T-helper 17 cell (primary cell): Measurements from ENCODE around the gene CXCR6. TPM values are rescaled to one million over a fixed set of nuclear protein-coding genes. Genes with fewer than 3 reads are reported as not detected.

Experiments
- ATAC-seq: fragments of 150-1000 bp; cut with Tn5 transposase; 2 replicates; pipeline ENCODE4 v1.10.0; 2021; ENCODE audit warnings: mild to moderate bottlenecking, moderate library complexity
- DNase-seq, 3 donors: peaks; one replicate each; pipeline versions ENCODE4 v3.0.0 to v3.0.0-alpha.2; 2020 to 2021
- H3K9me3 ChIP-seq: one replicate; pipeline ENCODE4 v1.7.0; 2013; ENCODE audit warnings: low read length, mild to moderate bottlenecking; ENCODE audit not compliant: control insufficient read depth, poor library complexity, severe bottlenecking
- H3K27ac Mint-ChIP-seq: one replicate; pipeline ENCODE4 v1.8.0; 2022; ENCODE audit warnings: mild to moderate bottlenecking, moderate library complexity, mixed read lengths
- H3K27me3 Mint-ChIP-seq: one replicate; pipeline ENCODE4 v1.8.0; 2022; ENCODE audit warnings: mixed read lengths
- H3K36me3 Mint-ChIP-seq: one replicate; pipeline ENCODE4 v1.8.0; 2022; ENCODE audit warnings: low read depth, mixed read lengths
- H3K4me1 Mint-ChIP-seq: one replicate; pipeline ENCODE4 v1.8.0; 2022; ENCODE audit warnings: mild to moderate bottlenecking, mixed read lengths
- H3K4me3 Mint-ChIP-seq: one replicate; pipeline ENCODE4 v1.8.0; 2022; ENCODE audit warnings: mild to moderate bottlenecking, moderate library complexity, mixed read lengths
- total RNA-seq, 4 donors: library from RNA in 2 of 4; stranded (reverse) in 2 of 4; gene quantifications; one replicate each; pipeline ENCODE4 v1.2.3 and lab custom pipeline; 2022 to 2026

Gene CXCR6
- total RNA-seq, 2 donors from 2014 or later: 2.0 to 4.4 TPM

- Mint-ChIP-seq H3K27me3 (no peaks in the 10 kb centered on the region), H3K4me3 (no peak overlapping the region), H3K36me3 (peaks cover 3% of the 10 kb centered on the region), H3K27ac (no peak overlapping the region), H3K4me1 (peaks cover 45% of the 10 kb centered on the region)
- DNase-seq: no peak
- no peaks in the 10 kb centered on the region for H3K9me3 ChIP-seq
- no peak for ATAC-seq
These were observed 26.7 kb downstream of the CXCR6 start for GRCh38 chr3:45969953-45970352.

- no peaks in the 10 kb centered on the region for H3K27me3 Mint-ChIP-seq
- no peak for ATAC-seq
- peaks cover 46% of the 10 kb centered on the region for H3K4me1 Mint-ChIP-seq
- H3K9me3 ChIP-seq: no peaks in the 10 kb centered on the region
- H3K36me3 Mint-ChIP-seq: peaks cover 3% of the 10 kb centered on the region
- peak overlapping the region; percentile 88 for H3K27ac Mint-ChIP-seq
- H3K4me3 Mint-ChIP-seq: no peak overlapping the region
- no peak for DNase-seq
These were observed 29.5 kb downstream of the CXCR6 start for GRCh38 chr3:45972534-45973402.

GRCh38 chr3:45974686-45975085, 31.4 kb downstream of the CXCR6 start:
- DNase-seq: no peak
- peak overlapping the region; percentile 92 for H3K27ac Mint-ChIP-seq
- H3K27me3 Mint-ChIP-seq: no peaks in the 10 kb centered on the region
- no peaks in the 10 kb centered on the region for H3K9me3 ChIP-seq
- peaks cover 53% of the 10 kb centered on the region for H3K4me1 Mint-ChIP-seq
- no peak overlapping the region for H3K4me3 Mint-ChIP-seq
- peaks cover 2% of the 10 kb centered on the region for H3K36me3 Mint-ChIP-seq
- no peak for ATAC-seq

- peaks cover 51% of the 10 kb centered on the region for H3K4me1 Mint-ChIP-seq
- peak overlapping the region; percentile 56 for H3K4me3 Mint-ChIP-seq
- peaks cover 2% of the 10 kb centered on the region for H3K36me3 Mint-ChIP-seq
- H3K27me3 Mint-ChIP-seq: no peaks in the 10 kb centered on the region
- DNase-seq (no peak), ATAC-seq (no peak)
- no peaks in the 10 kb centered on the region for H3K9me3 ChIP-seq
- H3K27ac Mint-ChIP-seq: peak overlapping the region; percentile 92
These were observed 32.4 kb downstream of the CXCR6 start for GRCh38 chr3:45975686-45976085.

DNA sequence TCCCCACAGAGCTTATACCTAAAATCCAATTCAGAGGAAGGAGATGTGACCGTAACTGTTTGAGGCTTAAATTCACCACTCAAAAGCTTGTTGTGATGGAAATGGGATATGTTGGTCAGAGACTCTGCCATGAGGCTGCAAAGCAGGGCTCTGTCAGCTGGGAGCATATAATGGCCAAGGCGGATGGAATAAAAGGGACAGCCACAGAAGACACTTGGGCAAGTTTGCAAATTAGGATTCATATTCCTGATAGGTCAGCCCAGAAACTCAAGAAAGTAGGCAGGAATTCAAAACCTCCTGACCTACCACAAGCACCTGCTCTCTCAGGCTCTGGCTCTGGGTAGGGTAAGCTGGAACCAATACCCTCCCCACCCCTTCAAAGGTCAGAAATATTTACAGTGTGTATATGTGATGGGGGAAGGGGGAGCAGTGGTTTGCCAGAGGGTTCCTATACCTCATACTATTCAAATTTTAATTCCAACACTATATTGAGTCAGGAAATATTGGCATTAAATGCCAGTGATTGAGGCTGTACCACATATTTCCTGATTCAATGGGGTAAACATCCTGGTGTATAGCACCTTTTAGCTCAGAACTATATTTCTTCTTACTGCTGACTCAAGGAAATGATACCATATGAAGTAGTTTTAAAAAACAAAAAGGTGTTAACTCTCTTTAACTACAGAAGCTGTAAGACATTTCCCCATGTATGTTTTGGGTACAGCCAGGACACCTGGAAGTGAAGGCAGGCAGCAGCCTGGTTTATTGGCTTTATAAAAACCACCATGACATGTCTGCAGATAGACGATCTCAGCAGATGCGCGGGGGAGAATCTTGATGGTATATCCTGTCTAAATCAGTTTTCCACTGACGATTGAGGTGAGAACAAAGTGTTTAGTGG, 33.2 kb downstream of the CXCR6 start:
- no peaks in the 10 kb centered on the region for H3K9me3 ChIP-seq
- H3K27ac Mint-ChIP-seq: peak overlapping the region; percentile 92
- H3K36me3 Mint-ChIP-seq: peaks cover 2% of the 10 kb centered on the region
- DNase-seq (no peak), ATAC-seq (peak; percentile 72)
- no peaks in the 10 kb centered on the region for H3K27me3 Mint-ChIP-seq
- peak overlapping the region; percentile 64 for H3K4me3 Mint-ChIP-seq
- peaks cover 56% of the 10 kb centered on the region for H3K4me1 Mint-ChIP-seq

- peak; percentile 22 for ATAC-seq
- H3K27me3 Mint-ChIP-seq: no peaks in the 10 kb centered on the region
These were observed 34.9 kb downstream of the CXCR6 start for GRCh38 chr3:45978006-45978761.

DNA sequence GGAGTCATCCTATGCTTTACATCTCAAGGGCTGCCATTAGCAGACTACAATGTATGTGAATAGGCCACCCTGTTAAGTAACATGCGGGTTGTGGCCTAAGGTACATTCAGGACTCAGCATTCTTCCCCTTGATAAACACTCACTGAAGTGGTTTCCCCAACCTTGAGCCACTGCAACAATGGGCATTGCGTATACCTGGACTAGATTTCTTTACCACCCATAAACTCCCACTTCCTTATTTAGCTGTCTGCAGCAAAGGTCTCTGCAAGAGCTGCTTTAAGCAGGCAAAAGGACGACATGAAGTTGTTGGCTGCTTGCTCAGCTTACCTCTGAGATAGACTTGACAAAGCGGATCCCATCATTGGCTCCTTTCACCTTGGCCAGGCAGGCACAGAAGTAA, 36.1 kb downstream of the CXCR6 start:
- H3K27me3 Mint-ChIP-seq: no peaks in the 10 kb centered on the region
- no peak overlapping the region for H3K4me3 Mint-ChIP-seq
- DNase-seq: no peak
- peaks cover 49% of the 10 kb centered on the region for H3K4me1 Mint-ChIP-seq
- peak overlapping the region; percentile 92 for H3K27ac Mint-ChIP-seq
- ATAC-seq: no peak
- H3K36me3 Mint-ChIP-seq: peaks cover 2% of the 10 kb centered on the region
- no peaks in the 10 kb centered on the region for H3K9me3 ChIP-seq

More at GRCh38 chr3:45978006-45978761, 34.9 kb downstream of the CXCR6 start:
- no peak for DNase-seq
- Mint-ChIP-seq H3K4me3 (peak overlapping the region; percentile 28), H3K4me1 (peaks cover 52% of the 10 kb centered on the region), H3K36me3 (peaks cover 2% of the 10 kb centered on the region), H3K27ac (peak overlapping the region; percentile 92)
- H3K9me3 ChIP-seq: no peaks in the 10 kb centered on the region

DNA sequence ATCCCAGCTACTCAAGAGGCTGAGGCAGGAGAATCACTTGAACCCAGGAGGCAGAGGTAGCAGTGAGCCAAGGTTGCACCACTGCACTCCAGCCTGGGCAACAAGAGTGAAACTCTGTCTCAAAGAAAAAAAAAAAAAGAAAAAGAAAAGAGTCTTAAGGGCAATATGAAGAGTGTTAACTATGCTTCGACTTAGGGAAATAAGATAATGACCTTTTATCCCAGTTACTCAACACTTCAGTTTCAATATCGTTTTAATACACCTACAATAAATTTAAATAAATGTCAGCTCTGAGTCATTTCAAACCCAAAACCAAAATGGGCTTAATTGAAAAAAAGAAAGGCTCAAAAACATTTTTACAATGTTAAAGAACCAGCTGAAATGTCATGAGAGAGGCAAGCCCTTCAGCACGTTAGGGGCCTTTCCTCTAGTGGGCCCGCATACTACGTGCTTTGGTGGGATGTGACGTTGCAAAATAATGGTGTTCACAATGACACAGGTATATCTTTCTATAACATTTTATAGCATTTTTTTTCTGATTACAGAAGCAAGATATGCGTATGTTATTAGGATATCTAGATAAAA, 37.1 kb downstream of the CXCR6 start:
- peaks cover 43% of the 10 kb centered on the region for H3K4me1 Mint-ChIP-seq
- H3K36me3 Mint-ChIP-seq: peaks cover 2% of the 10 kb centered on the region
- ATAC-seq: no peak
- H3K4me3 Mint-ChIP-seq: no peak overlapping the region
- H3K9me3 ChIP-seq: no peaks in the 10 kb centered on the region
- no peaks in the 10 kb centered on the region for H3K27me3 Mint-ChIP-seq
- H3K27ac Mint-ChIP-seq: peak overlapping the region; percentile 92
- no peak for DNase-seq

DNA sequence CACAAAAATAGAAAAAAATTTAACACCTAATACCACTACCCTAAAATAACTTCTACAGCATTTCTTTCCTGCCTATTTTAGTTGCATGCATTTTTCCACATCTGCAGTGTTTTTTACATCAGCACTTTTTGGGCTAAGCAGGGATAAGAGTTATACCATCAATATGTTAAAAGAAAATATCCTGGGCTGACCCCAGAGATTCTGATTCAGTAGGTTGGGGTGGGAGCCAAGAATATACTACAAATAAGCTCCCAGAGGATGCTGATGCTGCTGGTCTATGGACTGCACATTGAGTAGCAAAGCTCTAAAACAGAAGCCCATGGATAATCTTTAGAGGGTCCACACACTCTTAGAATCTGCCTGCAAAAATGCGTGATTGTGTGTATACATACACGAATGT, 37.6 kb downstream of the CXCR6 start:
- ATAC-seq (no peak), DNase-seq (no peak)
- Mint-ChIP-seq H3K27me3 (no peaks in the 10 kb centered on the region), H3K4me3 (no peak overlapping the region), H3K36me3 (peaks cover 2% of the 10 kb centered on the region), H3K4me1 (peaks cover 38% of the 10 kb centered on the region), H3K27ac (peak overlapping the region; percentile 77)
- no peaks in the 10 kb centered on the region for H3K9me3 ChIP-seq

GRCh38 chr3:45981346-45982074, 38.2 kb downstream of the CXCR6 start:
- ATAC-seq (no peak), DNase-seq (no peak)
- Mint-ChIP-seq H3K27me3 (no peaks in the 10 kb centered on the region), H3K36me3 (peaks cover 2% of the 10 kb centered on the region), H3K4me1 (peaks cover 36% of the 10 kb centered on the region), H3K4me3 (no peak overlapping the region), H3K27ac (peak overlapping the region; percentile 77)
- no peaks in the 10 kb centered on the region for H3K9me3 ChIP-seq

- ATAC-seq: no peak
These were observed 40.5 kb downstream of the CXCR6 start for GRCh38 chr3:45983770-45984169.

More at GRCh38 chr3:45983770-45984169, 40.5 kb downstream of the CXCR6 start:
- peak overlapping the region; percentile 61 for H3K27ac Mint-ChIP-seq
- no peak for DNase-seq
- no peaks in the 10 kb centered on the region for H3K9me3 ChIP-seq
- H3K4me1 Mint-ChIP-seq: peaks cover 37% of the 10 kb centered on the region
- H3K4me3 Mint-ChIP-seq: no peak overlapping the region
- no peaks in the 10 kb centered on the region for H3K27me3 Mint-ChIP-seq
- H3K36me3 Mint-ChIP-seq: no peaks in the 10 kb centered on the region
